Panc1 (cell line): ENCODE results near the gene PPDPF. TPM values are rescaled to one million over a fixed set of nuclear protein-coding genes. Genes with fewer than 3 reads are reported as not detected.

Source experiments
- ATAC-seq: fragments of 200-7000 bp; cut with Tn5 transposase; 2 replicates; pipeline ENCODE4 v1.9.1; 2020; ENCODE audit warnings: mild to moderate bottlenecking, moderate library complexity
- BruUV-seq: library from RNA; stranded (reverse); fragments of 400-500 nt; replicated peaks from 2 replicates; lab custom pipeline; 2021; lab: Mats Ljungman, UMichigan
- CTCF ChIA-PET: fragments of 300-600 bp; sonication (Branson Sonifier 250); formaldehyde crosslinking; loops from one replicate; lab custom pipeline; 2022; ENCODE audit warnings: antibody characterized with exemption; lab: Charles Lee
- POLR2A ChIA-PET: fragments of 300-600 bp; sonication (Branson Sonifier 250); formaldehyde crosslinking; loops from one replicate; lab custom pipeline; 2022; ENCODE audit warnings: antibody characterized with exemption; lab: Charles Lee
- DNase-seq: peaks from one replicate; pipeline ENCODE4 v3.0.0-alpha.2; 2010; ENCODE audit warnings: low read depth, low spot score
- H3K27ac ChIP-seq: 2 replicates; pipeline ENCODE4 v1.5.1; 2011; ENCODE audit warnings: mild to moderate bottlenecking, low read length, inconsistent platforms
- H3K27me3 ChIP-seq: fragments of 200-500 bp; sonication (Bioruptor generic); 2 replicates; pipeline ENCODE4 v1.6.0; 2014; ENCODE audit warnings: low read length, inconsistent platforms; ENCODE audit not compliant: control insufficient read depth, insufficient read depth
- H3K36me3 ChIP-seq: fragments of 200-500 bp; sonication (Bioruptor generic); 2 replicates; pipeline ENCODE4 v1.5.1; 2014; ENCODE audit warnings: inconsistent platforms, mild to moderate bottlenecking, low read length, moderate library complexity; ENCODE audit not compliant: control insufficient read depth, insufficient read depth
- H3K4me1 ChIP-seq: 2 replicates; pipeline ENCODE4 v1.5.1; 2011; ENCODE audit warnings: inconsistent platforms, mild to moderate bottlenecking, low read length, moderate library complexity; ENCODE audit not compliant: control insufficient read depth, insufficient read depth
- H3K4me3 ChIP-seq, 2 experiments: 2 replicates each; pipeline ENCODE4 v1.5.1; 2011 to 2012; ENCODE audit warnings: low read depth in 2 of 2, low read length in 2 of 2, mild to moderate bottlenecking in 2 of 2, inconsistent platforms in 1 of 2, moderate library complexity in 1 of 2
- H3K9me3 ChIP-seq: fragments of 200-500 bp; sonication (Bioruptor generic); 2 replicates; pipeline ENCODE4 v1.5.1; 2014; ENCODE audit warnings: low read depth, mild to moderate bottlenecking, inconsistent platforms, low read length, moderate library complexity; ENCODE audit not compliant: control insufficient read depth, insufficient read depth
- CTCF ChIP-seq: fragments of 450-650 bp; IDR thresholded peaks from 2 replicates; pipeline ENCODE4 v1.5.1; 2017; ENCODE audit warnings: mild to moderate bottlenecking
- POLR2AphosphoS5 ChIP-seq: IDR thresholded peaks from 2 replicates; pipeline ENCODE4 v1.6.1; 2012; ENCODE audit warnings: mild to moderate bottlenecking, low read depth, low read length, moderate library complexity
- SIN3A ChIP-seq: IDR thresholded peaks from 2 replicates; pipeline ENCODE4 v1.6.1; 2012; ENCODE audit warnings: low read depth, mild to moderate bottlenecking, low read length, moderate library complexity, borderline replicate concordance; ENCODE audit not compliant: insufficient read depth
- TCF7L2 ChIP-seq: IDR thresholded peaks from 2 replicates; pipeline ENCODE4 v1.6.1; 2011; ENCODE audit warnings: mild to moderate bottlenecking, low read depth, low read length, inconsistent platforms
- in situ Hi-C: cut with HindIII; loops from 2 replicates; pipeline ENCODE4 v1.10.0; 2016; ENCODE audit warnings: low sequenced_read_pairs, low pct_unique_long_range_greater_than_20kb
- intact Hi-C: fragments of 100-400 bp; cut with micrococcal nuclease; formaldehyde crosslinking; loops from one replicate; pipeline ENCODE4 v1.10.0; 2022; ENCODE audit not compliant: unreplicated experiment
- total RNA-seq: library from RNA; stranded (reverse); gene quantifications from one replicate; pipeline ENCODE4 v1.2.1, GENCODE V29; 2021; ENCODE audit not compliant: unreplicated experiment
- TF ChIP-seq, protein P1 (sequence below), 2 experiments: IDR thresholded peaks; 2 replicates each; pipeline ENCODE4 v1.6.1; 2011 to 2012; ENCODE audit warnings: low read depth in 2 of 2, control low read depth in 1 of 2, low read length in 1 of 2, mild to moderate bottlenecking in 1 of 2, moderate library complexity in 1 of 2; ENCODE audit not compliant: insufficient read depth in 1 of 2

Gene PPDPF
- total RNA-seq, 1 experiment from 2014 or later, result 241 TPM

GRCh38 chr20:63547725-63548480 is 27.3 kb downstream of the PPDPF start, which contains the start of gene SRMS:
TSS of gene SRMS (minus strand) at chr20:63547749. CDS start at chr20:63547463, 286 bp downstream.
- ATAC-seq, result peak; percentile 58

DNA sequence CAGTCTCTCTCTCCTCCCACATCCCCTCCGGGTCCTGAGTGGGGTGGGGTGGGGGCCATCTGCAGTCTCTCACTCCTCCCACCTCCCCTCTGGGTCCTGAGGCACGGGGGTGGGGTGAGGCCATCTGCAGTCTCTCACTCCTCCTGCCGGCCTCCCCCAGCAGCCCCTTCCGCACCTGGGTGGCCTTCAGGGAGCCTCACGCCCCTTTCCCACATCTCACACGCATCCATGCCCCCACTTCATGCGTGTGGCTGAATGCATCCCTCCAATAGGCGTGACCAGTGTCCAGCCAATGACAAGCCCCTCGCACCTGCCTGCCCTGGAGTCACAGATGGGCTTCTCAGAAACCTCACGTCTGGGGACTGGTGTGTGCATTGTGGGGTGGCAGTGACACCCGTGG is 28.0 kb downstream of the PPDPF start:
- CTCF ChIA-PET, result no interaction called here
- no peak for TF ChIP-seq CTCF
- no peak for TF ChIP-seq SIN3A
- TF ChIP-seq POLR2AphosphoS5, result no peak
- TF ChIP-seq, protein P1, sequence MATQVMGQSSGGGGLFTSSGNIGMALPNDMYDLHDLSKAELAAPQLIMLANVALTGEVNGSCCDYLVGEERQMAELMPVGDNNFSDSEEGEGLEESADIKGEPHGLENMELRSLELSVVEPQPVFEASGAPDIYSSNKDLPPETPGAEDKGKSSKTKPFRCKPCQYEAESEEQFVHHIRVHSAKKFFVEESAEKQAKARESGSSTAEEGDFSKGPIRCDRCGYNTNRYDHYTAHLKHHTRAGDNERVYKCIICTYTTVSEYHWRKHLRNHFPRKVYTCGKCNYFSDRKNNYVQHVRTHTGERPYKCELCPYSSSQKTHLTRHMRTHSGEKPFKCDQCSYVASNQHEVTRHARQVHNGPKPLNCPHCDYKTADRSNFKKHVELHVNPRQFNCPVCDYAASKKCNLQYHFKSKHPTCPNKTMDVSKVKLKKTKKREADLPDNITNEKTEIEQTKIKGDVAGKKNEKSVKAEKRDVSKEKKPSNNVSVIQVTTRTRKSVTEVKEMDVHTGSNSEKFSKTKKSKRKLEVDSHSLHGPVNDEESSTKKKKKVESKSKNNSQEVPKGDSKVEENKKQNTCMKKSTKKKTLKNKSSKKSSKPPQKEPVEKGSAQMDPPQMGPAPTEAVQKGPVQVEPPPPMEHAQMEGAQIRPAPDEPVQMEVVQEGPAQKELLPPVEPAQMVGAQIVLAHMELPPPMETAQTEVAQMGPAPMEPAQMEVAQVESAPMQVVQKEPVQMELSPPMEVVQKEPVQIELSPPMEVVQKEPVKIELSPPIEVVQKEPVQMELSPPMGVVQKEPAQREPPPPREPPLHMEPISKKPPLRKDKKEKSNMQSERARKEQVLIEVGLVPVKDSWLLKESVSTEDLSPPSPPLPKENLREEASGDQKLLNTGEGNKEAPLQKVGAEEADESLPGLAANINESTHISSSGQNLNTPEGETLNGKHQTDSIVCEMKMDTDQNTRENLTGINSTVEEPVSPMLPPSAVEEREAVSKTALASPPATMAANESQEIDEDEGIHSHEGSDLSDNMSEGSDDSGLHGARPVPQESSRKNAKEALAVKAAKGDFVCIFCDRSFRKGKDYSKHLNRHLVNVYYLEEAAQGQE (IDR thresholded peaks at IDR 0.05; ENCODE audit: insufficient read depth in 1 of 2, low read depth in 2 of 2, low read length in 1 of 2), result no peak
- POLR2A ChIA-PET, result no interaction called here
- DNase-seq, result no peak
- intact Hi-C loops, result no loop called here
- Histone ChIP-seq H3K27ac (no peak overlapping the region), H3K9me3 (no peaks in the 10 kb centered on the region), H3K36me3 (no peaks in the 10 kb centered on the region), H3K27me3 (no peaks in the 10 kb centered on the region), H3K4me3 (no peak overlapping the region), H3K4me1 (peaks cover 18% of the 10 kb centered on the region)
- ATAC-seq, result no peak
- in situ Hi-C loops, result no loop called here
- BruUV-seq, result no TSS peak

More at GRCh38 chr20:63547725-63548480, 27.3 kb downstream of the PPDPF start, which contains the start of gene SRMS:
- POLR2A ChIA-PET, result no interaction called here
- Histone ChIP-seq H3K27ac (no peak within 1 kb of the TSS), H3K4me1 (peaks cover 16% of the 10 kb centered on the region), H3K4me3 (no peak within 1 kb of the TSS), H3K27me3 (no peaks in the 10 kb centered on the region), H3K9me3 (no peaks in the 10 kb centered on the region), H3K36me3 (no peaks in the 10 kb centered on the region)
- DNase-seq, result no peak
- in situ Hi-C loops (no loop called here), intact Hi-C loops (no loop called here)
- no peak for TF ChIP-seq CTCF
- TF ChIP-seq, protein P1 (IDR thresholded peaks at IDR 0.05; ENCODE audit: insufficient read depth in 1 of 2, low read depth in 2 of 2, low read length in 1 of 2), result no peak
- no peak for TF ChIP-seq TCF7L2
- TF ChIP-seq SIN3A, result no peak
- no peak for TF ChIP-seq POLR2AphosphoS5
- CTCF ChIA-PET, result no interaction called here
- BruUV-seq, result no TSS peak
